H1 (cell line): ENCODE results near the gene TSHR.

Source experiments
- CHD2 ChIP-seq: IDR thresholded peaks from 2 replicates; pipeline ENCODE4 v1.6.1; 2012; ENCODE audit warnings: low read length, improper control_type of control experiment
- FOSL1 ChIP-seq: IDR thresholded peaks from 2 replicates; pipeline ENCODE4 v1.6.1; 2011; ENCODE audit warnings: mild to moderate bottlenecking, low read depth, low read length, moderate library complexity; ENCODE audit not compliant: insufficient read depth
- JUND ChIP-seq: IDR thresholded peaks from 2 replicates; pipeline ENCODE4 v1.6.1; 2011; ENCODE audit warnings: mild to moderate bottlenecking, improper control_type of control experiment, low read length
- KDM5A ChIP-seq: fragments of 200-600 bp; IDR thresholded peaks from 2 replicates; pipeline ENCODE4 v1.7.1; 2012; ENCODE audit warnings: mild to moderate bottlenecking, low read length, inconsistent platforms, mixed read lengths
- MAFK ChIP-seq: IDR thresholded peaks from 2 replicates; pipeline ENCODE4 v1.6.1; 2012; ENCODE audit warnings: low read depth, mild to moderate bottlenecking, improper control_type of control experiment, low read length
- POLR2AphosphoS5 ChIP-seq: IDR thresholded peaks from 2 replicates; pipeline ENCODE4 v1.6.1; 2011; ENCODE audit warnings: low read depth, low read length
- RAD21 ChIP-seq, 2 experiments: IDR thresholded peaks in 1 of 2; conservative IDR thresholded peaks in 1 of 2; 2 replicates each; pipeline ENCODE4 v1.6.1; 2011; ENCODE audit warnings: low read depth in 2 of 2, low read length in 2 of 2, improper control_type of control experiment in 1 of 2, inconsistent platforms in 1 of 2, mild to moderate bottlenecking in 1 of 2, moderate library complexity in 1 of 2
- SIN3A ChIP-seq, 2 experiments: IDR thresholded peaks in 1 of 2; conservative IDR thresholded peaks in 1 of 2; 2 replicates each; pipeline ENCODE4 v1.6.1; 2011 to 2012; ENCODE audit warnings: low read length in 2 of 2, improper control_type of control experiment in 1 of 2, low read depth in 1 of 2, mild to moderate bottlenecking in 1 of 2
- SRF ChIP-seq: IDR thresholded peaks from 2 replicates; pipeline ENCODE4 v1.6.1; 2011; ENCODE audit warnings: mild to moderate bottlenecking, low read depth, low read length, moderate library complexity
- TAF1 ChIP-seq: IDR thresholded peaks from 2 replicates; pipeline ENCODE4 v1.6.1; 2011; ENCODE audit warnings: mild to moderate bottlenecking, low read depth, low read length
- TAF7 ChIP-seq: optimal IDR thresholded peaks from 2 replicates; pipeline ENCODE3; 2011; ENCODE audit warnings: low read depth, mild to moderate bottlenecking, inconsistent platforms, low read length, moderate library complexity, borderline replicate concordance
- TF ChIP-seq, protein P1 (sequence below): IDR thresholded peaks from 2 replicates; pipeline ENCODE4 v1.6.1; 2011; ENCODE audit warnings: low read depth, mild to moderate bottlenecking, low read length; ENCODE audit not compliant: insufficient read depth
- TF ChIP-seq, protein P2 (sequence below), 3 experiments: IDR thresholded peaks; 1 replicate in 2 of 3; 2 replicates in 1 of 3; pipeline versions ENCODE4 v1.5.1 to v1.6.1; 2011; ENCODE audit warnings: low read length in 3 of 3, mild to moderate bottlenecking in 3 of 3, inconsistent platforms in 2 of 3, low read depth in 1 of 3, moderate library complexity in 1 of 3; ENCODE audit not compliant: insufficient read depth in 1 of 3; ENCODE audit errors: control extremely low read depth in 1 of 3
- TF ChIP-seq, protein P3 (sequence below): IDR thresholded peaks from 2 replicates; pipeline ENCODE4 v1.6.1; 2012; ENCODE audit warnings: inconsistent platforms

DNA sequence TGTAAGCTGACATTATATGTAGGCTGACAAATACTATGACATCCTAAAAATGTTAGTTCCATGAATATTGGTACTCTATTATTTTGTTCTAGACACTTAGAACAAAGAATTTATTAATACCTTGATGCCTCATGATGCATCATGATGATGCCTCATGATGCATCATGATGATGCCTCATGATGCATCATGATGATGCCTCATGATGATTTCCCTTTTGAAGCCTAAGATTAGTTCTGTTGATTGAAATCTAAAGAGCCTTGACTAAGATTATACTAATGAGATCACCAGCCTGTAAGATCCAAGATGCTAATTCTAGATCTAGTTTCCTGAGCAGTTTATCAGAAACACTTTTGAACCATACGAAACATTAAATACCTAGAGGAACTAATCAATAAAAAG lies 9.2 kb upstream of the TSHR start:
- TF ChIP-seq SRF = no peak
- TF ChIP-seq FOSL1 = no peak
- TF ChIP-seq POLR2AphosphoS5 = no peak
- TF ChIP-seq MAFK = no peak
- TF ChIP-seq TAF1 = no peak
- TF ChIP-seq, protein P1, sequence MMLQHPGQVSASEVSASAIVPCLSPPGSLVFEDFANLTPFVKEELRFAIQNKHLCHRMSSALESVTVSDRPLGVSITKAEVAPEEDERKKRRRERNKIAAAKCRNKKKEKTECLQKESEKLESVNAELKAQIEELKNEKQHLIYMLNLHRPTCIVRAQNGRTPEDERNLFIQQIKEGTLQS = no peak
- TF ChIP-seq, protein P2, sequence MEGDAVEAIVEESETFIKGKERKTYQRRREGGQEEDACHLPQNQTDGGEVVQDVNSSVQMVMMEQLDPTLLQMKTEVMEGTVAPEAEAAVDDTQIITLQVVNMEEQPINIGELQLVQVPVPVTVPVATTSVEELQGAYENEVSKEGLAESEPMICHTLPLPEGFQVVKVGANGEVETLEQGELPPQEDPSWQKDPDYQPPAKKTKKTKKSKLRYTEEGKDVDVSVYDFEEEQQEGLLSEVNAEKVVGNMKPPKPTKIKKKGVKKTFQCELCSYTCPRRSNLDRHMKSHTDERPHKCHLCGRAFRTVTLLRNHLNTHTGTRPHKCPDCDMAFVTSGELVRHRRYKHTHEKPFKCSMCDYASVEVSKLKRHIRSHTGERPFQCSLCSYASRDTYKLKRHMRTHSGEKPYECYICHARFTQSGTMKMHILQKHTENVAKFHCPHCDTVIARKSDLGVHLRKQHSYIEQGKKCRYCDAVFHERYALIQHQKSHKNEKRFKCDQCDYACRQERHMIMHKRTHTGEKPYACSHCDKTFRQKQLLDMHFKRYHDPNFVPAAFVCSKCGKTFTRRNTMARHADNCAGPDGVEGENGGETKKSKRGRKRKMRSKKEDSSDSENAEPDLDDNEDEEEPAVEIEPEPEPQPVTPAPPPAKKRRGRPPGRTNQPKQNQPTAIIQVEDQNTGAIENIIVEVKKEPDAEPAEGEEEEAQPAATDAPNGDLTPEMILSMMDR (IDR thresholded peaks at IDR 0.05; ENCODE audit: control extremely low read depth in 1 of 3, insufficient read depth in 1 of 3, low read depth in 1 of 3, low read length in 3 of 3) = no peak
- TF ChIP-seq JUND = no peak
- TF ChIP-seq RAD21 (IDR thresholded peaks at IDR 0.05 in 1 of 2, conservative IDR thresholded peaks at IDR 0.05 in 1 of 2; ENCODE audit: low read depth in 2 of 2, low read length in 2 of 2) = no peak
- TF ChIP-seq TAF7 = no peak
- no peak for TF ChIP-seq CHD2
- TF ChIP-seq SIN3A (conservative IDR thresholded peaks at IDR 0.05 in 1 of 2, IDR thresholded peaks at IDR 0.05 in 1 of 2; ENCODE audit: low read depth in 1 of 2, low read length in 2 of 2) = no peak
- TF ChIP-seq KDM5A = no peak
- TF ChIP-seq, protein P3, sequence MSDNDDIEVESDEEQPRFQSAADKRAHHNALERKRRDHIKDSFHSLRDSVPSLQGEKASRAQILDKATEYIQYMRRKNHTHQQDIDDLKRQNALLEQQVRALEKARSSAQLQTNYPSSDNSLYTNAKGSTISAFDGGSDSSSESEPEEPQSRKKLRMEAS = no peak
